GM06990 (cell line): Measurements from ENCODE around the gene ENAH.

ENCODE experiments used
- DNase-seq: peaks from one replicate; pipeline ENCODE4 v3.0.0-alpha.2; 2011; ENCODE audit not compliant: insufficient read length; ENCODE audit errors: extremely low read depth
- H3K27me3 ChIP-seq: replicated peaks from 2 replicates; pipeline ENCODE4 v1.6.0; 2011; ENCODE audit warnings: low read length; ENCODE audit not compliant: control insufficient read depth, insufficient read depth
- H3K36me3 ChIP-seq: 2 replicates; pipeline ENCODE4 v1.5.1; 2011; ENCODE audit warnings: low read length; ENCODE audit not compliant: control insufficient read depth, insufficient read depth
- H3K4me3 ChIP-seq: replicated peaks from 2 replicates; pipeline ENCODE4 v1.5.1; 2011; ENCODE audit warnings: low read depth, mild to moderate bottlenecking, control low read depth, low read length
- CTCF ChIP-seq: IDR thresholded peaks from 2 replicates; pipeline ENCODE4 v1.5.1; 2011; ENCODE audit warnings: low read length, control low read depth, mild to moderate bottlenecking, inconsistent platforms; ENCODE audit not compliant: insufficient read depth, poor library complexity, severe bottlenecking

Gene ENAH

DNA sequence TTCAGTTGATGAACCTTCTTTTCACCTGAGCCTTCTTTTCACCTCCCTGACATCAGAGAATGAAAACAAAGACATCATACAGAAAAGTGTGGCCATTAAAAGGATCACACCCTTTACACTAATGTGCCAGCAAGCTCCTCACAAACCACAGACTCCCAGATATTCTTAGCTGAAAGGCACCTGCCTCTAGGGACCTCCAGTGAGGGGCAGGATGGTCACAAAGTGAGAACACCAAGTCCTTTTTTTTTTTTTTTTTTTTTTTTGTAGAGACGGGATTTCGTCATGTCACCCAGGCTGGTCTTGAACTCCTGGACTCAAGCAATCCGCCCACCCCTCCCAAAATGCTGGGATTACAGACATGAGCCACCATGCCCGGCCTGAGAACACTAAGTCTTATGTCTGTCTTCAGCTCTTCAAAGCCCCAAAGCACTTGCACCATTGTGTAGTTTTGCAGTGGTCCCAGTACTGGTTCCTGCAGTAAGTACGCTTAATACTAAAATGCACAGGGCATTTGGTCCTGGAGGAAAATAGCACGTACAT lies 166.9 kb downstream of the ENAH start:
- no peak for DNase-seq
- Histone ChIP-seq H3K4me3 (no peak overlapping the region), H3K36me3 (no peaks in the 10 kb centered on the region), H3K27me3 (no peaks in the 10 kb centered on the region; the same call in none of the 2 replicates)
- no peak for TF ChIP-seq CTCF

DNA sequence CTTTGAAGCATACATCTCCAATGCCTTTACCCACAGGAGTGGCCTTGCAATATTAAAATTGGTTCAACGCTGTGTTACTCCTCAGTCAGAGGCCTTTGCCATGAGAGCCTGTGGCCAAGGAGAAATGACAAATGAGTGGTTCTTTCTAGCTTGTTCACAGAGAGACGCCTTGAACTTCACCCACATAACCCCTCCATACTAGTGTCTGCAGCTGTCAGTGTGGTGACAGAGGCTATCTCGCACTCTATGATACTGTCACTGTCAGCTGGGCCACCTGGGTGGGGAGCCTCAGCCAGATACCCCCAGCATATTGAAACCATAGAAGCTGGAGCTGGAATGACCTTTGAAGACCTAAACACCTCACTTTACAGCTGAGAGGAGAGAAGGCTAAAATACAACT lies 167.7 kb downstream of the ENAH start:
- H3K27me3 ChIP-seq = no peaks in the 10 kb centered on the region; the same call in none of the 2 replicates
- H3K4me3 ChIP-seq = no peak overlapping the region
- no peak for TF ChIP-seq CTCF
- no peak for DNase-seq
- H3K36me3 ChIP-seq = no peaks in the 10 kb centered on the region

- TF ChIP-seq CTCF = no peak
- DNase-seq = no peak
- Histone ChIP-seq H3K27me3 (no peaks in the 10 kb centered on the region; the same call in none of the 2 replicates), H3K36me3 (no peaks in the 10 kb centered on the region), H3K4me3 (no peak overlapping the region)
These were observed 168.2 kb downstream of the ENAH start for GRCh38 chr1:225484657-225485214.

GRCh38 chr1:225483818-225484656 lies 168.9 kb downstream of the ENAH start:
- no peak overlapping the region for H3K4me3 ChIP-seq
- no peaks in the 10 kb centered on the region for H3K36me3 ChIP-seq
- H3K27me3 ChIP-seq = no peaks in the 10 kb centered on the region; the same call in none of the 2 replicates
- no peak for DNase-seq
- TF ChIP-seq CTCF = no peak

DNA sequence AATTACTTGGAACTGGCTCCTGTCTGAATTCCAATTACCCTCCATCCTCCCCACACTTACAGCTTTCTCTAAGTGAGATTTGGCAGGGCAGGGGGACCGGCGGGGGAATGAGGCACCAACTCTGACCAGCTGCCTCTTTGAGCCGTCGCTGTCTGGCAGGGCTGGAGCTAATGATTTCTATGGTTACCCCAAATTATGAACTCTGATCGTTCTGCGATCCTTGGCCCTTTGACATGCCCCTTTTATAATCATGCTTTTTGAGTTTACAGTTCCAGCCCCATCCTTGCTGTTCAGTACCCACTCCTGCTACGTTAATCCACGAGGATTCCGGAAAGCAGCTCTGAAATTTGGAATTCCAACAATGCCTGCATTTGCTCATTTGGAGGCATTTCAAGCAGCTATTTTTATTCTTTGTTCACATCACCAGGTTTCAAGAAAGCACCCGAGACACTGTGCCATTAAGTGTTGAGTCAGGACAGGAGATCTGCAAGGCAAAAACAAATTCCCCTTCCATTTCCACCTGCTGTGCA lies 170.4 kb downstream of the ENAH start:
- H3K36me3 ChIP-seq = no peaks in the 10 kb centered on the region
- no peak for DNase-seq
- H3K27me3 ChIP-seq = no peaks in the 10 kb centered on the region; the same call in none of the 2 replicates
- no peak overlapping the region for H3K4me3 ChIP-seq
- no peak for TF ChIP-seq CTCF
